Body of pancreas (tissue), 4 donors: Measurements from ENCODE around the gene SV2B. TPM values are rescaled to one million over a fixed set of nuclear protein-coding genes. Genes with fewer than 3 reads are reported as not detected.

Source experiments
- ATAC-seq: fragments of 150-250 bp; one replicate; pipeline ENCODE4 v1.9.1; 2016
- DNase-seq, 4 donors: peaks; one replicate each; pipeline ENCODE4 v3.0.0-alpha.2; 2019
- H3K27ac ChIP-seq, 4 donors: fragments of 200-600 bp; sonication (generic); 1 replicate in 3 of 4; 2 replicates in 1 of 4; pipeline versions ENCODE4 v1.5.1 to v1.6.1; 2016 to 2019; ENCODE audit warnings: mild to moderate bottlenecking in 1 of 4, mixed read lengths in 1 of 4, moderate library complexity in 1 of 4
- H3K27me3 ChIP-seq, 2 donors: fragments of 200-600 bp; sonication (generic); one replicate each; pipeline ENCODE4 v1.6.0; 2016; ENCODE audit warnings: mild to moderate bottlenecking in 1 of 2
- H3K36me3 ChIP-seq, 2 donors: fragments of 200-600 bp; sonication (generic); replicated peaks in 1 of 2; 2 replicates each; pipeline ENCODE4 v1.5.1; 2016; ENCODE audit warnings: low read depth in 2 of 2; ENCODE audit not compliant: insufficient read depth in 1 of 2
- H3K4me1 ChIP-seq: fragments of 200-600 bp; sonication (generic); one replicate; pipeline ENCODE4 v1.6.0; 2016
- H3K4me3 ChIP-seq, 2 donors: fragments of 200-600 bp; sonication (generic); 1 replicate in 1 of 2; 2 replicates in 1 of 2; pipeline ENCODE4 v1.5.1; 2016 to 2019
- H3K9me3 ChIP-seq, 3 donors: fragments of 200-600 bp; sonication (generic); 1 replicate in 2 of 3; 2 replicates in 1 of 3; pipeline ENCODE4 v1.5.1; 2016
- CTCF ChIP-seq, 7 experiments: fragments of 450-650 bp in 4 of 7; fragments of 200-600 bp in 3 of 7; sonication (generic) in 3 of 7; IDR thresholded peaks; one replicate each; pipeline ENCODE4 v1.5.1; 2016 to 2019; ENCODE audit warnings: antibody characterized with exemption in 7 of 7
- POLR2A ChIP-seq, 3 donors: fragments of 450-650 bp; IDR thresholded peaks; one replicate each; pipeline ENCODE4 v1.6.1; 2016; ENCODE audit warnings: antibody characterized with exemption in 3 of 3, mild to moderate bottlenecking in 2 of 3
- WGBS, 2 donors: methylation state at CpG; one replicate each; pipeline ENCODE4 v1.1.5; 2017; 5-methylcytosine and 5-hydroxymethylcytosine counted together
- intact Hi-C: fragments of 100-400 bp; cut with DNase I; formaldehyde crosslinking; loops from one replicate; pipeline ENCODE4 v1.15.1; 2023
- total RNA-seq, 2 donors: library from RNA; depleted of rRNA; stranded (reverse); fragments of >200 nt; gene quantifications; one replicate each; pipeline ENCODE4 v1.1.0, GENCODE V29; 2016

The SV2B gene
- total RNA-seq, 2 donors from 2014 or later: 0.78 to 20.4 TPM

GRCh38 chr15:91165850-91166249 lies 65.8 kb downstream of the SV2B start:
- Histone ChIP-seq H3K27ac (no peak overlapping the region), H3K36me3 (no peaks in the 10 kb centered on the region)

DNA sequence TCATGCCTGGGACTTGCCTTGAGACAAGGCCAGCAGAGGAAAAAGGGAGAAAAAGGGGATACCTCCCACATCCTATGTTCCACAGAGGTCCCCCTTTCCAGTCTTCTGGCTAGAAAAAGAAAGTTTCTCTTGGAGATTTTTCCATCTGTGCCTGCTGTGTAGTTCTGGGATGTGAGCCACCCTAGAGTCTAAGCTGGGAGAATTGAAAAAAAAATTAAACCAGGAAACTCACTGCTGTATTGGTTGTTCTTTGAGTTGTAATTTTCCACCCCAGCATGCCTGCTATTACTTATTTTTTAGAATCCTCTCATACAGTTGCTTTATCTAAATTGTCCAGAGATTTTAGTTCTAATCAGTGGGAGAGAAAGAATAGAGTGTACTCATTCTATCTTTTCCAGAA lies 68.4 kb downstream of the SV2B start:
- TF ChIP-seq POLR2A (IDR thresholded peaks at IDR 0.05) (no peak), CTCF (IDR thresholded peaks at IDR 0.05) (no peak)
- Histone ChIP-seq H3K27me3 (no peaks in the 10 kb centered on the region), H3K4me1 (no peaks in the 10 kb centered on the region), H3K27ac (no peak overlapping the region), H3K4me3 (no peak overlapping the region), H3K9me3 (no peaks in the 10 kb centered on the region), H3K36me3 (no peaks in the 10 kb centered on the region)
- ATAC-seq (no peak), DNase-seq (no peak)
- intact Hi-C loops: no loop called here

More at GRCh38 chr15:91165850-91166249, 65.8 kb downstream of the SV2B start:
- DNase-seq (no peak), ATAC-seq (no peak)
- TF ChIP-seq POLR2A (IDR thresholded peaks at IDR 0.05) (no peak), CTCF (IDR thresholded peaks at IDR 0.05) (no peak)
- no peaks in the 10 kb centered on the region for H3K27me3 ChIP-seq
- intact Hi-C loops: no loop called here
- 63 to 68% methylated on average over 1 of the region's 1 CpG for WGBS, 2 donors
- no peaks in the 10 kb centered on the region for H3K9me3 ChIP-seq
- H3K4me3 ChIP-seq: no peak overlapping the region
- H3K4me1 ChIP-seq: no peaks in the 10 kb centered on the region

DNA sequence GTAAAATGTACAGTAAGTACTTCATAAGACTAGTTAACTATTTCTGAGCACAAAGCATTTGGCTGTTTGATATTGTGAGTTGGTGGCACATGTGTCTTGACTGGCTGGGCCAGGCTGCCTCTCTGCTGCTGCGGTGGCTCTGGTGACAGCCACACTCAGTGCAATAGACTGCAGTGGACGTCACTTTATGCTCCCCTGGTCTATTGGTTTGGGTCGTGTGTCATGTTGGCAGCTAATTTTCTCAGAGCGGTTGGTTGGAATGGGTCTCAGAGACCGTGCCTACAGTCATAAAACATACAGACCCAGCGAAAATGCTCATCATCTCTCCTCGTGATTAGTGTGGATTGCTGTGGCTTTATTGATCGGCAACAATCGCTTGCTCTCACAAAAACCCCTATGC lies 71.3 kb downstream of the SV2B start:
- intact Hi-C loops: no loop called here

GRCh38 chr15:91182101-91182500 lies 82.0 kb downstream of the SV2B start:
- Histone ChIP-seq H3K9me3 (no peaks in the 10 kb centered on the region), H3K4me3 (no peak overlapping the region), H3K4me1 (no peaks in the 10 kb centered on the region), H3K27ac (no peak overlapping the region), H3K36me3 (no peaks in the 10 kb centered on the region), H3K27me3 (no peaks in the 10 kb centered on the region)
- ATAC-seq: no peak
- intact Hi-C loops: no loop called here
- 64 to 70% methylated on average over 3 of the region's 3 CpGs for WGBS, 2 donors
- DNase-seq: no peak
- TF ChIP-seq CTCF (IDR thresholded peaks at IDR 0.05) (no peak), POLR2A (IDR thresholded peaks at IDR 0.05) (no peak)

More for the DNA sequence above, 71.3 kb downstream of the SV2B start:
- DNase-seq (no peak), ATAC-seq (no peak)
- Histone ChIP-seq H3K9me3 (no peaks in the 10 kb centered on the region), H3K27ac (no peak overlapping the region), H3K4me1 (no peaks in the 10 kb centered on the region), H3K27me3 (no peaks in the 10 kb centered on the region), H3K4me3 (no peak overlapping the region), H3K36me3 (no peaks in the 10 kb centered on the region)
- 52% methylated on average over 9 of the region's 9 CpGs for WGBS, 2 donors
- TF ChIP-seq POLR2A (IDR thresholded peaks at IDR 0.05): no peak
- no peak for TF ChIP-seq CTCF (IDR thresholded peaks at IDR 0.05)

DNA sequence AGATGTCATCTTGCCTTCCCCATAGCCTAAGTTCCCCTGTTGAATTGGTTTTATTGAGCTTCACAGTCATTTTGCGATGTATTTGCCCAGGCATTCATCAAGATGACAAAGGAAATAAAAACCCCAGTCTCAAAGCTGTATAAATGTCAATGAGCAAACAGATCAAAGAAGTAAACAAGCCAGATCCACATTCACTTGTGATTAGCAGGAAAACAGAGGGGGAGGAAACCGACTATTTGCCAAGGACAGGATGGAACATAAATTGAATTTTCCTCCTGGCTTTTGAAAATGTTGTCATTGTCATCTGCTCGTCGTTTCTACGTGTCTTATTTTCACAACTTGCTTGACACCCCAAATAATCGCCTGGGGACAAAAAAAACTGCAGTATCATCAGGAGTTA lies 83.5 kb downstream of the SV2B start:
- no peaks in the 10 kb centered on the region for H3K36me3 ChIP-seq
- DNase-seq (no peak), ATAC-seq (no peak)
- no peaks in the 10 kb centered on the region for H3K9me3 ChIP-seq
- H3K4me3 ChIP-seq: no peak overlapping the region
- no peaks in the 10 kb centered on the region for H3K4me1 ChIP-seq
- H3K27me3 ChIP-seq: no peaks in the 10 kb centered on the region
- no peak for TF ChIP-seq CTCF (IDR thresholded peaks at IDR 0.05)
- no peak for TF ChIP-seq POLR2A (IDR thresholded peaks at IDR 0.05)
- H3K27ac ChIP-seq: no peak overlapping the region
- intact Hi-C loops: no loop called here
- 14 to 20% methylated on average over 6 of the region's 6 CpGs for WGBS, 2 donors
